H1 (cell line): ENCODE measurements around the gene LYPD3. TPM values are rescaled to one million over a fixed set of nuclear protein-coding genes. Genes with fewer than 3 reads are reported as not detected.

Experiments used
- CTCF ChIA-PET: fragments of 300-600 bp; sonication (Branson Sonifier 250); formaldehyde crosslinking; loops from one replicate; lab custom pipeline; 2021; ENCODE audit not compliant: partially characterized antibody; lab: Charles Lee
- POLR2A ChIA-PET: fragments of 300-600 bp; sonication (Branson Sonifier 250); formaldehyde crosslinking; loops from one replicate; lab custom pipeline; 2021; ENCODE audit warnings: inconsistent platforms; ENCODE audit not compliant: partially characterized antibody; lab: Charles Lee
- DNase-seq, 2 experiments: peaks; one replicate each; pipeline versions ENCODE4 v3.0.0 to v3.0.0-alpha.2; 2010 to 2022; ENCODE audit warnings: low spot score in 2 of 2, low read depth in 1 of 2, mixed read lengths in 1 of 2
- FAIRE-seq: peaks from 2 replicates; lab custom pipeline; 2011; peaks lifted over from hg19 to GRCh38; lab: Jason Lieb, UNC
- H2AFZ ChIP-seq: 2 replicates; pipeline ENCODE4 v1.8.1; 2012; ENCODE audit warnings: low read length, inconsistent platforms
- H2AK5ac ChIP-seq: 2 replicates; pipeline ENCODE4 v1.6.1; 2013; ENCODE audit warnings: low read depth, low read length
- H2BK120ac ChIP-seq: replicated peaks from 2 replicates; pipeline ENCODE3; 2013; ENCODE audit warnings: low read depth, low read length, inconsistent platforms
- H2BK12ac ChIP-seq: 2 replicates; pipeline ENCODE4 v1.6.1; 2013; ENCODE audit warnings: low read depth, low read length
- H2BK15ac ChIP-seq: 2 replicates; pipeline ENCODE4 v1.6.1; 2013; ENCODE audit warnings: low read length
- H2BK20ac ChIP-seq: 2 replicates; pipeline ENCODE4 v1.6.1; 2013; ENCODE audit warnings: low read length
- H2BK5ac ChIP-seq: 2 replicates; pipeline ENCODE4 v1.6.1; 2013; ENCODE audit warnings: low read depth, low read length
- H3K14ac ChIP-seq: 2 replicates; pipeline ENCODE4 v1.6.1; 2013; ENCODE audit warnings: inconsistent platforms; ENCODE audit not compliant: insufficient read length
- H3K18ac ChIP-seq: 2 replicates; pipeline ENCODE4 v1.6.1; 2013; ENCODE audit warnings: low read length; ENCODE audit errors: extremely low read depth
- H3K23ac ChIP-seq: 2 replicates; pipeline ENCODE4 v1.6.1; 2013; ENCODE audit warnings: inconsistent platforms; ENCODE audit not compliant: insufficient read length
- H3K23me2 ChIP-seq: 2 replicates; pipeline ENCODE4 v1.6.1; 2013; ENCODE audit warnings: low read depth, low read length
- H3K27ac ChIP-seq: 2 replicates; pipeline ENCODE4 v1.6.1; 2011; ENCODE audit warnings: low read depth, low read length, inconsistent platforms
- H3K27me3 ChIP-seq, 4 experiments: replicated peaks in 1 of 4; 1 replicate in 1 of 4; 2 replicates in 3 of 4; pipeline versions ENCODE4 v1.6.1 to v1.8.1; 2011 to 2013; ENCODE audit warnings: low read length in 3 of 4, mild to moderate bottlenecking in 3 of 4, inconsistent platforms in 2 of 4, mixed read lengths in 2 of 4, moderate library complexity in 1 of 4; ENCODE audit not compliant: control insufficient read depth in 3 of 4, insufficient read depth in 3 of 4; ENCODE audit errors: extremely low read depth in 1 of 4
- H3K36me3 ChIP-seq, 4 experiments: 2 replicates each; pipeline versions ENCODE4 v1.6.1 to v1.8.1; 2011 to 2013; ENCODE audit warnings: mild to moderate bottlenecking in 4 of 4, low read length in 3 of 4, moderate library complexity in 2 of 4, control low read depth in 1 of 4, inconsistent platforms in 1 of 4; ENCODE audit not compliant: insufficient read depth in 4 of 4, control insufficient read depth in 2 of 4
- H3K4ac ChIP-seq: replicated peaks from 2 replicates; pipeline ENCODE3; 2013; ENCODE audit warnings: low read length, low read depth, mixed read lengths, inconsistent platforms; ENCODE audit not compliant: insufficient read length
- H3K4me1 ChIP-seq, 4 experiments: replicated peaks in 1 of 4; 1 replicate in 1 of 4; 2 replicates in 3 of 4; pipeline versions ENCODE4 v1.6.1 to v1.8.1; 2011 to 2013; ENCODE audit warnings: low read length in 3 of 4, inconsistent platforms in 2 of 4, mixed read lengths in 1 of 4; ENCODE audit not compliant: insufficient read depth in 4 of 4, control insufficient read depth in 3 of 4
- H3K4me2 ChIP-seq, 2 experiments: 2 replicates each; pipeline versions ENCODE4 v1.6.1 to v1.8.1; 2011 to 2013; ENCODE audit warnings: low read depth in 2 of 2, low read length in 2 of 2, control low read depth in 1 of 2, inconsistent platforms in 1 of 2, mild to moderate bottlenecking in 1 of 2; ENCODE audit not compliant: insufficient read depth in 1 of 2
- H3K4me3 ChIP-seq, 4 experiments: fragments of 200-600, 300-600 bp in 1 of 4; sonication (generic), shearing (Covaris generic), sonication (Bioruptor Twin) in 1 of 4; 2 replicates each; pipeline versions ENCODE4 v1.5.1 to v1.8.1; 2011 to 2016; ENCODE audit warnings: low read length in 4 of 4, low read depth in 3 of 4, control low read depth in 2 of 4, inconsistent platforms in 2 of 4, mild to moderate bottlenecking in 2 of 4, mixed read lengths in 1 of 4, moderate library complexity in 1 of 4; ENCODE audit not compliant: insufficient read depth in 2 of 4; ENCODE audit errors: extremely low read depth in 1 of 4
- H3K56ac ChIP-seq: replicated peaks from 2 replicates; pipeline ENCODE3; 2013; ENCODE audit warnings: low read depth, mild to moderate bottlenecking, mixed read lengths, low read length, inconsistent platforms; ENCODE audit not compliant: insufficient read length
- H3K79me1 ChIP-seq: 2 replicates; pipeline ENCODE4 v1.6.1; 2013; ENCODE audit warnings: low read depth, low read length, control low read depth
- H3K79me2 ChIP-seq, 2 experiments: 2 replicates each; pipeline versions ENCODE4 v1.6.1 to v1.8.1; 2012 to 2013; ENCODE audit warnings: low read length in 2 of 2, mild to moderate bottlenecking in 2 of 2, inconsistent platforms in 1 of 2; ENCODE audit not compliant: insufficient read depth in 2 of 2, control insufficient read depth in 1 of 2
- H3K9ac ChIP-seq, 4 experiments: replicated peaks in 1 of 4; 1 replicate in 1 of 4; 2 replicates in 3 of 4; pipeline versions ENCODE4 v1.6.1 to v1.8.1; 2011 to 2013; ENCODE audit warnings: low read depth in 3 of 4, low read length in 3 of 4, control low read depth in 2 of 4, mild to moderate bottlenecking in 2 of 4, moderate library complexity in 2 of 4, inconsistent platforms in 1 of 4; ENCODE audit errors: extremely low read depth in 1 of 4
- H3K9me3 ChIP-seq, 2 experiments: 2 replicates each; pipeline versions ENCODE4 v1.6.1 to v1.8.1; 2012 to 2013; ENCODE audit warnings: mild to moderate bottlenecking in 2 of 2, moderate library complexity in 2 of 2, control low read depth in 1 of 2, inconsistent platforms in 1 of 2, low read depth in 1 of 2, low read length in 1 of 2, mixed read lengths in 1 of 2; ENCODE audit not compliant: insufficient read depth in 2 of 2
- H4K20me1 ChIP-seq, 2 experiments: replicated peaks in 1 of 2; 2 replicates each; pipeline versions ENCODE3 to v1.8.1; 2011 to 2013; ENCODE audit warnings: inconsistent platforms in 2 of 2, low read length in 2 of 2, mild to moderate bottlenecking in 1 of 2; ENCODE audit not compliant: insufficient read depth in 2 of 2, control insufficient read depth in 1 of 2
- H4K5ac ChIP-seq: 2 replicates; pipeline ENCODE4 v1.6.1; 2013; ENCODE audit warnings: low read length, low read depth, mixed read lengths, inconsistent platforms; ENCODE audit not compliant: insufficient read length
- H4K8ac ChIP-seq: 2 replicates; pipeline ENCODE4 v1.8.0; 2013; ENCODE audit warnings: mild to moderate bottlenecking, moderate library complexity, low read length, inconsistent platforms; ENCODE audit not compliant: insufficient read depth; ENCODE audit errors: extremely low read depth
- H4K91ac ChIP-seq: replicated peaks from 2 replicates; pipeline ENCODE3; 2013; ENCODE audit warnings: low read length, mixed read lengths, inconsistent platforms; ENCODE audit not compliant: insufficient read length
- BACH1 ChIP-seq: IDR thresholded peaks from 2 replicates; pipeline ENCODE4 v1.6.1; 2012; ENCODE audit warnings: low read length, improper control_type of control experiment
- FOSL1 ChIP-seq: IDR thresholded peaks from 2 replicates; pipeline ENCODE4 v1.6.1; 2011; ENCODE audit warnings: mild to moderate bottlenecking, low read depth, low read length, moderate library complexity; ENCODE audit not compliant: insufficient read depth
- NRF1 ChIP-seq: IDR thresholded peaks from 2 replicates; pipeline ENCODE4 v1.6.1; 2011; ENCODE audit warnings: mild to moderate bottlenecking, low read depth, low read length, improper control_type of control experiment
- POU5F1 ChIP-seq: IDR thresholded peaks from 2 replicates; pipeline ENCODE4 v1.6.1; 2011; ENCODE audit warnings: low read depth, mild to moderate bottlenecking, low read length, moderate library complexity
- SP1 ChIP-seq: IDR thresholded peaks from 2 replicates; pipeline ENCODE4 v1.6.1; 2011; ENCODE audit warnings: low read depth, low read length
- WGBS, 2 experiments: shearing (Covaris generic) in 1 of 2; methylation state at CpG; one replicate each; pipeline versions ENCODE4 v1.1.6 to v1.1.7; 2013 to 2015; ENCODE audit warnings: low lambda C conversion rate in 2 of 2, mixed read lengths in 2 of 2, inconsistent platforms in 1 of 2, low coverage in 1 of 2, missing lambda C conversion rate in 1 of 2; ENCODE audit not compliant: insufficient replicate concordance in 2 of 2, insufficient coverage in 1 of 2, insufficient read length in 1 of 2; ENCODE audit errors: extremely low coverage in 1 of 2, missing lambda C conversion rate in 1 of 2; 5-methylcytosine and 5-hydroxymethylcytosine counted together
- polyA plus RNA-seq, 7 experiments: library from polyadenylated mRNA; depleted of rRNA in 3 of 7; stranded (reverse) in 5 of 7; unstranded in 2 of 7; fragments of >200 nt in 5 of 7; fragments of 200-250 nt in 2 of 7; gene quantifications; 1 replicate in 5 of 7; 2 replicates in 1 of 7; 4 replicates in 1 of 7; pipeline versions ENCODE4 v1.2.1 to v1.2.3, GENCODE V29; 2011 to 2013; ENCODE audit warnings: missing spikeins in 2 of 7, mixed read lengths in 2 of 7
- total RNA-seq: library from RNA; stranded (reverse); fragmentation: NEBNext Ultra II Directional; extraction: Animal tissue kit (Norgen Biotek cat#: 25700); gene quantifications from 2 replicates; pipeline ENCODE4 v1.2.1, GENCODE V29; 2021

The LYPD3 gene
- total and polyA plus RNA-seq, 2 of the 8 experiments (the other 6 are each of a cell fraction or from before 2014, with no cell fraction given) = 4.1 to 16.4 TPM

DNA sequence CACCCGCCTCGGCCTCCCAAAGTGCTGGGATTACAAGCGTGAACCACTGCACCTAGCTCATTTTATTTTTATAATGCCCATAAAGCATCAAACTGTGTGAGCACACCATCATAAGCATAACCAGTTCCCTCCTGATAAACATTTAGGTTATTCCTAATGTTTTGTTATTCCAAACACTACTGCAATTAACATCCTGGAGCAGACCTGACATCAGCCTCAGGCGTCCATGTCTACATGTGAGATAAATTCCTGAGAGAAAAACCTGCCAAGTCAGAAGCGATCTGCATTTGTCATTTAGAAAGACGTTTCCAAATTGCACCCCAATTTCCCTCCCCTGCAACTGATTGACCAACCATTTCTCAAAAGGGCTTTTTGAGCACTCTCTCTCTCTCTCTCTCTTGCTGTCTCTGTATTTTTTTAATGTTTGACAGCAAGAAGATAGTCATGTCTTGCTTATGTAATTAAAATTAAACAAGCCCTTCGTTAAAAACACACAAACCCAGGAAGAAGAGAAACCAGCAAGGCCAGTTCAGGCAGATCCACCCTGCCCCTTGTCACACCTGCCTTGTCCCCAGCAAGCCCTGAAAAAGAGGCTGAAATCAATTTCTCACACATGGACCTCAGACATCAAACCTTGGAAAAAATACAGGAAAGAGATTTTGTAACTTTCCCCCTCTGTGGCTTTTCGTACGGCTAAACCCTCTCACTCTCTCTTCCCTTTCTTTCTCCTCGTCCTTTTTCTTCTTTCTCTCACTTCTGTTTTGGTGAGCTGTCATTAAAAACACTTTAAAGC lies 9.9 kb downstream of the LYPD3 start:
- Histone ChIP-seq H2BK5ac (no peak overlapping the region), H3K79me2 (no peaks in the 10 kb centered on the region), H2BK12ac (no peak overlapping the region), H3K23ac (no peak overlapping the region), H2BK120ac (no peak overlapping the region), H2AFZ (no peak overlapping the region), H3K4ac (no peak overlapping the region), H3K36me3 (no peaks in the 10 kb centered on the region), H3K14ac (no peak overlapping the region), H3K18ac (no peak overlapping the region), H3K23me2 (no peaks in the 10 kb centered on the region), H3K4me2 (no peak overlapping the region), H3K9ac (no peak overlapping the region), H3K56ac (no peak overlapping the region), H2AK5ac (no peak overlapping the region), H2BK15ac (no peak overlapping the region), H4K5ac (no peak overlapping the region), H4K8ac (no peak overlapping the region), H3K27me3 (no peaks in the 10 kb centered on the region), H3K79me1 (no peaks in the 10 kb centered on the region), H3K4me1 (no peaks in the 10 kb centered on the region), H4K91ac (no peak overlapping the region), H2BK20ac (no peak overlapping the region), H3K27ac (no peak overlapping the region), H3K9me3 (peaks cover 3 to 4% of the 10 kb centered on the region in 2 experiments; a peak in 1 of 4 replicates), H3K4me3 (no peak overlapping the region), H4K20me1 (no peaks in the 10 kb centered on the region)
- 86% methylated on average over 10 of the region's 10 CpGs; no CpG with 5 or more reads in 1 of the 2 experiments for WGBS, 2 experiments
- ChIA-PET CTCF (interaction anchor here (0.5 to 3.9 kb wide), 3 partner anchors 8 to 238 kb away, joined by 3 to 33 read pairs (median 11); no protein-coding TSS in a partner anchor), POLR2A (interaction anchor here (1.5 kb wide), 1 partner anchor 7 kb away, joined by 3 read pairs; no protein-coding TSS in a partner anchor)
- no peak for FAIRE-seq
- no peak for DNase-seq
- TF ChIP-seq POU5F1 = no peak
- no peak for TF ChIP-seq FOSL1
- no peak for TF ChIP-seq BACH1
- TF ChIP-seq NRF1 = no peak
- TF ChIP-seq SP1 = no peak
